GM23338 (cell line): Measurements from ENCODE around the gene CACNA2D1.

Experiments
- EZH2 ChIP-seq: fragments of 200-600 bp; sonication (generic); IDR thresholded peaks from one replicate; pipeline ENCODE4 v1.8.0; 2017; ENCODE audit warnings: antibody characterized with exemption, mild to moderate bottlenecking, low read depth; ENCODE audit not compliant: unreplicated experiment
- NANOG ChIP-seq: IDR thresholded peaks from 2 replicates; pipeline ENCODE4 v1.6.1; 2016; ENCODE audit warnings: antibody characterized with exemption, borderline replicate concordance
- POLR2AphosphoS5 ChIP-seq: IDR thresholded peaks from 2 replicates; pipeline ENCODE4 v1.6.1; 2016; ENCODE audit warnings: antibody characterized with exemption, low read depth
- STAT1 ChIP-seq: IDR thresholded peaks from one replicate; pipeline ENCODE4 v1.6.1; 2016; ENCODE audit warnings: antibody characterized with exemption; ENCODE audit not compliant: unreplicated experiment
- TF ChIP-seq, protein P1 (sequence below), 2 experiments: fragments of 200-600 bp in 1 of 2; sonication (generic) in 1 of 2; conservative IDR thresholded peaks; 2 replicates each; pipeline versions ENCODE4 v1.5.1 to v1.6.1; 2016 to 2017; ENCODE audit warnings: antibody characterized with exemption in 2 of 2, low read depth in 2 of 2, mild to moderate bottlenecking in 2 of 2, moderate library complexity in 1 of 2

DNA sequence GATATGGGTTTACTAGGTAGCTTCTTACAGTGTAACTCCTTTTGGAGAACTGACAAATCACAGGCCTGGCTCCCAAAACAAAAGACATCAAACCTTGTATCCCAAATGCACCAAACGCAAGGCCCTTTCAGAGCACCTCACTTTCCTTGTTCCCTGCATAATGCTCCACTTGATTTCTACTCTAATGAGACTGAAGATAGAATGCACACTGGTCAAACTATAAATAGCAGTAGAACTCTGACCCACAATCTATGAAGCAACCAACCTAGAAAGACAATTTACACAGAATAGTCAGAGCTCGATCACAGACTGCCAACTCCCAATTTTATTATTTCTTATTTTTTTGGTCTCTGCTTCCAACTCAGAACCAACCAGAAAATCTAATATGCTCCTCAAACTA lies 214.4 kb downstream of the CACNA2D1 start:
- TF ChIP-seq, protein P1, sequence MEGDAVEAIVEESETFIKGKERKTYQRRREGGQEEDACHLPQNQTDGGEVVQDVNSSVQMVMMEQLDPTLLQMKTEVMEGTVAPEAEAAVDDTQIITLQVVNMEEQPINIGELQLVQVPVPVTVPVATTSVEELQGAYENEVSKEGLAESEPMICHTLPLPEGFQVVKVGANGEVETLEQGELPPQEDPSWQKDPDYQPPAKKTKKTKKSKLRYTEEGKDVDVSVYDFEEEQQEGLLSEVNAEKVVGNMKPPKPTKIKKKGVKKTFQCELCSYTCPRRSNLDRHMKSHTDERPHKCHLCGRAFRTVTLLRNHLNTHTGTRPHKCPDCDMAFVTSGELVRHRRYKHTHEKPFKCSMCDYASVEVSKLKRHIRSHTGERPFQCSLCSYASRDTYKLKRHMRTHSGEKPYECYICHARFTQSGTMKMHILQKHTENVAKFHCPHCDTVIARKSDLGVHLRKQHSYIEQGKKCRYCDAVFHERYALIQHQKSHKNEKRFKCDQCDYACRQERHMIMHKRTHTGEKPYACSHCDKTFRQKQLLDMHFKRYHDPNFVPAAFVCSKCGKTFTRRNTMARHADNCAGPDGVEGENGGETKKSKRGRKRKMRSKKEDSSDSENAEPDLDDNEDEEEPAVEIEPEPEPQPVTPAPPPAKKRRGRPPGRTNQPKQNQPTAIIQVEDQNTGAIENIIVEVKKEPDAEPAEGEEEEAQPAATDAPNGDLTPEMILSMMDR (conservative IDR thresholded peaks at IDR 0.05; ENCODE audit: low read depth in 2 of 2): no peak
- TF ChIP-seq POLR2AphosphoS5: no peak
- no peak for TF ChIP-seq NANOG
- no peak for TF ChIP-seq EZH2
- TF ChIP-seq STAT1: no peak
